IPS-NIHi7 (cell line): ENCODE data around the gene CCDC97.
A peak's percentile ranks its signal among the peaks of the same experiment; 100 is the strongest.

ENCODE experiments used
- DNase-seq: peaks from one replicate; pipeline ENCODE4 v3.0.0; 2012; ENCODE audit warnings: mixed read lengths; ENCODE audit errors: extremely low spot score

CCDC97 gene

DNA sequence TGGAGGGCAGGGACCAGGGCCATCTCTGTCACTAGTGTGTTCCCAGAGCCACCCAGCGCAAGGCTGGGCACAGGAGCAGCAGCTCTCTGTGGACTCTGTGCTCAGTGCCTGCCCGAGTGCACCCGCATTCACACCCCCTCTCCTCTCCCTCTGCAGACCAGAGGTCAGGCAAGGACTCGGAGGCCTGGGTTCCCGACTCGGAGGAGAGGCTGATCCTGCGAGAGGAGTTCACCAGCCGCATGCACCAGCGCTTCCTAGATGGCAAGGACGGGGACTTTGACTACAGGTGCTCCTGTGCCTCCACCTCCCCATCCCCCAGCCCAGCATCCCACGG is 10.2 kb downstream of the CCDC97 start:
- DNase-seq: no peak

DNA sequence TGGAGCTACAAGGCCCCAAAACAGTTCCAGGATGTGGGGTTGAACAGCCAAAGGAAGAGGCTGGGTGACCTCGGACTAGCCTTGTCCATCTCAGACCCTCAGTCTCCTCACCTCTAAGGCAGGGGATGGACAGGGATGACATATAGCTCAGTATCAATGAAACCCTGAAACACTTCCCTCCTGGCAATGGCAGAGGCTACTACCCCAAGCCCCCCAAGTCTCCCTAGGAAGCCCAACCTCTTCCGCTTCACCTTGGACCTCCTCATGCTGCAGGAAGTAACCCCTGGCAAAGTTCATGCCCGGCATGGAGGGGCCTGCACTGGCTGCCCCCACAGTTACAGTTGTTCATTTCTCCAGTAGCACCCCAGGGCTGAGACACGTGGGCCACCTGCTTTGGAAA is 10.6 kb downstream of the CCDC97 start:
- DNase-seq: no peak

DNA sequence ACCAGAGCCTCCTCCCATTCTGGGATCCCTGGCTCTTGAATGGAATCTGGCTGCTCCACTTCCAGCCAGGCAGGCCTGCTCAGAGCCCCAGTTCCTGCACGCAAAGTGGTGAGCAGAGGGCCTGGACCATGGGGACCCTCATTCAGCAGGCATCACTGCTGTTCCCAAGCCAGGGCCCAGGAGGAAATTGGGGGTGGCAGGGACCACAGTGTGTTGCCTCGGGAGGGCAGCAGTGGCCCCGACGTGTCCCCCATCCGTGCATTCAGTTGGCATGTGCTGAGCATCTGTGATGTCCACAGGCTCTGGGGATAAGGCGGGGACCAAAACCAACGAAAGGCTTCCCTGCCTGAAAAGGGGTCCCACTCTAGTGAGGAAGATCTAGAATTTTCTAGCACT is 11.2 kb downstream of the CCDC97 start:
- DNase-seq: no peak

DNA sequence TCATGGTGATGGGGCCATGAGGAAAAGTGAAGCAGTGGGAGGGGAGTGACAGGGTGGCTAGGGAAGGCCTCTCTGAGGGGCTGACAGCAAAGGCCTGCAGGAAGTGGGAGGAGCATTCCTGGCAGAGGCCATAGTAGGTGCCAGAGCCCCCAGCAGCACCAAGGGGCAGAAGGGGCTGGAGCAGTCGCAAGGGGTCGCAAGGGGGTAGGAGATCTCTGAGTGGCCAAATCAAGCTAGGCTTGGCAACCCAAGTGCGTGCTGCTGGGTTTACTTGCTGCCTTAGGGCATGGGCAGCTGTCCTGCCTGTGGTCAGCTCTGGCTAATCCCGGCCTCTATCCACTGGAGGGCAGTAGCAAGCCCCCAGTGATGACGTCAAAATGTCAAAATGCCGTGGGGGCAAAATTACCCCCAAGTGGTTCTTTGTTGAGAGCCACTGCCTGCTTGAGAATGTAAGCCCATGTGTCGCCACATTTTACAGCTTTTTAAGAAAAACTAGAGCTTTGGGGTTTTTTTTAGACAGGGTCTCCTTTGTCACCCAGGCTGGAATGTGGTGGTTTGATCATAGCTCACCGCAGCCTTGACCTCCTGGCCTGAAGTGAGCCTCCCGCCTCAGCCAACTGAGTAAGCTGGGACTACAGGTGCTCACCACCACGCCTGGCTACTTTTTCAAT is 11.8 kb downstream of the CCDC97 start:
- peak; percentile 79 for DNase-seq

GRCh38 chr19:41322451-41322850 is 12.5 kb downstream of the CCDC97 start:
- no peak for DNase-seq

- DNase-seq: no peak
These were observed 13.1 kb downstream of the CCDC97 start for GRCh38 chr19:41323023-41323422.

DNA sequence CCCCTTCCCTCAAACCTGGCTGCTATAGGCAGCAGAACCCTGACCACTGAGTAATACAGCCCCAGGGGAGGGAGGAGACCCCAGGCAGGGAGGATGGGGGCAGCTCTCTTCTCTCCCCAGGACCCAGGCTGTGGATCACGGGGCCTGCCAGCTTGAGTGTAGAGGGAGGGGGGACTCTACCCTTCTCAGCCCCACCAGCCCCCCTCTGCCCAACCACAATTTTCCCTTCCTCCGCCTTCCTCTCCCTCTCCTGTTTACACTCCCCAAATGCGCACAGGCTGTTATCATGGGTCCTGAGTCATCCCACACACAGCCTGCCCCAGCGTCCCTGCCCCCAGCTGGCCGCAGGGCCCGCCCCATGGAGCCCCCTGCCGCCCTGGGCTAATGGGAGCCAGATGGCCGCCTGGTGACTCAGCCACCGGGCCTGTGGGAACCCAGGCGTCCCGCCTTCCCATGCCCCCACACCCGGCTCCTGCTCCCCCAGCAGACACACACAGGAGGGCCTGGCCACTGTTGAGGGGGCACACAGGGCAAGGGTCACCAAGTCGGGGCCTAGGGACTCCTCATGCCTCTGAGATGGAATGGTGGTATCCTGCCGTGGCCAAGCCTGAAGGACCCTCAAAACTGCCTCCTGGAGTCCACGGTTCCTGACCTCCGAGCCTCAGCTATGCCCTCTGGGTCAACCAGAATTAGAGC is 13.6 kb downstream of the CCDC97 start:
- DNase-seq: peak; percentile 67

DNA sequence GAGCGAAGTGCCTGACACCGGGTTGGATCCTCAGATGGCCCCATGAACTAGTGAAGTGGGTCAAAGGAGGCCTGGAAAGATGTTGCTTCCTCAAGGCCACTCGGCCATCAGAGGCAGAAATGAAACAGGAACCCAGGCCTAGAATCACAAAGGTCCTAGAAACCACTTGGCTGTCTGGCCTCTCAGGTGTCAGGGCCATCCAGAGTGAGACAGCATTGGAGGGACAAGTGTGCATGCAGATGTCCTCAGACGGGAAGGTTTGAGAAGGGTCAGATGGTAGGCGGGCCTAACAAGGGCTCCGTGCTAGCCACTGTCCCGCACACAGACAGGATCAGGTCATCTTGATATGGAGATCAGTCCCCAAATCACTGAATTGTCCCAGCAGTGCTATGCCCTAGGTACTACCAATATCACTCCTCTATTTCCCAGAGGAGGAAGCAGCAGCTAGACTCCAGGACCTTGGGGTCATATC is 14.3 kb downstream of the CCDC97 start:
- no peak for DNase-seq

DNA sequence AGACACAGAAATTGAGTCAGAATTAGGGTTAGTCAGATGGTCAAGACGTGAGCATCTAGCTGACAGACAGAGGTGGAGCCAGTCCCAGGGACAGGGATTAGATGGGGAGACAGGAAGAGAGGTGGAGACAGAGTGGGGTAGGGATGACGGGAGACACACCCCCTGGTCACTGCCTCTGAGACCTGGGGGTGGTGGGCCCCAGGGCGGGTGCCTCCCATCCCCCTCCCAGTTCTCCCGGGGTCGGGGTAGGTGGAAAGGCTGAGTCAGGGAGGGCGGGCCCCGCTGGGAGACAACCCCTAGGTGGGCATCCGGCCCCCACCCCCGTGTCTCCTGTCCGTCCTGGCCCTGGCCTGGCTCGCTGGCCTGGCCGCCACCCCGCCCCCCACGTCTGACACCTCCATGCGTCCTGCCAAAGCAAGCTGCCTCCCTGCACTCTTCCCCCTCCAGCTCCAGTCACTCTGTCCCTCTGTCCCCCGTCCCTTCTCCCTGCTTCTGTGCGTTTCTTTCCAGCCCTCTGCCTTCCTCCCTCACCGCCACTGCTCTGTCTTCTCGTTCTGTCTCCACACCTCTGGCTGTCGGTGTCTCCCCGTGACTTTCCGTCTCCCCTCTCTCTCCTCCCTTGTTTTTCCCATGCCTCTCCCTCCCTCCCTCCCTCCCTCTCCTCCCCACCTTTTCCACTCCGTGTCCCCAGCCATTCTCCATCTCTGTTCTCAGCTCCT is 15.1 kb downstream of the CCDC97 start:
- peak; percentile 91 for DNase-seq

DNA sequence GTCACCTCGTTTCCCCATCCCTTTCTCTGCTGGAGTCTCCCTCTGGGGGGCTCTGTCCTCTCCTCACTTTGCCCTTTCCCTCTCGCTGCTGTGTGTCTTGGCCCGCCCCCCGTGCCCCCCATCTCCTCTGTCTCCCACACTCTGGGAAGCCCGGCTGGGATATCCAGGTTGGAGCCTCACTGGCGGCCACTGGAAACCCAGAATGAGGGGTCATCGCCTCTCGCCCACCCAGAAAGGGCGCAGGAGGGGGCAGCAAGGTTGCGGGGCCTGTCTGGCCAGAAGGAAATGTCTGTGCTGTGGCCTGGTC is 15.6 kb downstream of the CCDC97 start:
- DNase-seq: no peak

DNA sequence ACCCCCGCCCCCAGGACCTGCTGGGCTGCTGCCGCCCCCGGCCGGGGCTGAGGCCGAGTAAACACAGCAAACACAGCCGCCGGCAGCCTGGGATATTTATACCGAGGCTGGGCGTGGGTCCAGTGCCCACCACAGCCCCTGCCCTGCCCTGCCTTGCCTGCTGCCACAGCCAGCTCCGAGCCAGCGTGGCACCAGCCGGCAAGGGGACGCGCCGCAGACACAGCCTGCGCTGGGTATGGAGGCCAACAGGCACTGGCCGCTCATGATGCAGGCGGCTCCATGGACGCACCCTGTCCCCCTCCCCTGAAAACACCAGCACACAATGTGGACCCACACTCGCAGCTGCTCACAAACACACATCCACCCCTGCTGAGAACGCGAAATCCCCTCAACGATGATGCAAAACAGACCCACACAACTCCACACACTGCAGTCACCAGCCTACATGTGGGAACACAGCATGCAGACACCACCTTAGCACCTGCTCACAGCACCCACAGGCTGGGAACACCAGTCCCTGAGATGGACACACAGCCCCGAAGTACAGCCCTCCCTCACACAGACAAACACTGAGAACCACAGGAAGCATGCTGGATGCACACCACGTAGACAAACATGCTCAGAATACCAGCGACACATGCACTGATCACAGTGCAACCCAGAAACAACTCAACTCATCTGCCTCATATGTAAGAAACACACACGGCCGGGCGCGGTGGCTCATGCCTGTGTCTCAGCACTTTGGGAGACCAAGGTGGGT is 16.2 kb downstream of the CCDC97 start:
- DNase-seq: no peak

DNA sequence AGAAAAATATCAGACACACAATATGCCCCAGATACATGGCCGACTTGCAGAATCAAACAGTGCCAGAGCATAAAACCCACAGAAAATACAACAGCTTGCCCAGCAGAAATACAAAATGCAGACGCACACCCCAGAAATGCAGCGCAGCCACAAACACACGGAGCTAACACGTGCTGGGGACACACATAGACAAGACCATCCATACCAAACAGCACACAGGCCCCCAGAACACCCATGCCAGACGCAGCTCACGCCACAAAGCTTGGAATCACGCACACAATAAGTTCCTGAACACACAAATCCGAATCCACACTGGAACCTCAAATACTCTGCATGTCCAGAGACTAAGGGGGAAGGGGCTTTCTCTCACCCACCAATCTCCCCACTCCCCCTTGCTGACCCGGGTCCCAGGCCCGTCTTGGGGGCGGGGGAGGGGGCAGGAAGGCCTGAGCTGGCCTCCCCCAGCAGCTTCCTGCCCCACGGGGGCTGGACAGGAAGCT is 17.2 kb downstream of the CCDC97 start:
- DNase-seq: no peak

- no peak for DNase-seq
These were observed 17.7 kb downstream of the CCDC97 start for GRCh38 chr19:41327576-41328156.

GRCh38 chr19:41328157-41328841 is 18.3 kb downstream of the CCDC97 start:
- no peak for DNase-seq

DNA sequence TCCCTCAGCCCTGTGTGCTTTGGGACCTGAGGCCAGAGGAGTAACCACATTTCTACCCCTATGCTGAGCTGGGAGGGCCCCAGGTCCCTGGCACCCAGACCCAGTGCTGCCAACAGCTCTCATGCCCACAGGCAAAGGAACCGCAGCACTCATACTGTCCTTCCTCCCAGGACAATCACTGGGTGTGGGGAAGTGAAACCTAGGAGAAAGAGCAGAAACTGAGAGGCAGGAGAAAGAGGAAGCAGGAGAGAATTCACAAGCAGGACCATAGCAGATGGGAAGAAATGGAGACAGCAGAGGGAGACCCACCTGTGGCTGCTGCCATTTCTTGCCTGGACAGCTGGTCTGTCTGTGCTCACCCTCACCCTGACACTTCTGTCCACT is 18.9 kb downstream of the CCDC97 start:
- DNase-seq: no peak

DNA sequence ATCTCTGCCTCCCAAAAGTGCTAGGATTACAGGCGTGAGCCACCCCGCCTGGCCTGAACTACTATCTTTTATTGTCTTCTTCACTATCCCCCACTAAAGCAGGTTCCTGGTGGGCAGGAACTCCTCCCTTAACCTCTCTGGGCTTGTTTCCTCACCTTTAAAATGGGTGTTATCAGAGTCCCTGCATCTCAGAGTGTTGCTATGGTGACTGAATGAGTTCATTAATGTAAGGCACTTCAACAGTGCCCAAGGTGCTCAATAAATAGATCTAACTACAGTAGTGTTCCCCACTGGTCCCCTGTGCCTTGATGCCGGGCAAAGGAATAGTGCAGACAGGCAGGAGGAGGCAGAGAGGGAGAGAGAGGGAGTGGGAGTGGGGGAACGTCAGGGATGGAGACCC is 20.5 kb downstream of the CCDC97 start:
- DNase-seq: no peak

- DNase-seq: no peak
These were observed 21.1 kb downstream of the CCDC97 start for GRCh38 chr19:41330946-41331678.

DNA sequence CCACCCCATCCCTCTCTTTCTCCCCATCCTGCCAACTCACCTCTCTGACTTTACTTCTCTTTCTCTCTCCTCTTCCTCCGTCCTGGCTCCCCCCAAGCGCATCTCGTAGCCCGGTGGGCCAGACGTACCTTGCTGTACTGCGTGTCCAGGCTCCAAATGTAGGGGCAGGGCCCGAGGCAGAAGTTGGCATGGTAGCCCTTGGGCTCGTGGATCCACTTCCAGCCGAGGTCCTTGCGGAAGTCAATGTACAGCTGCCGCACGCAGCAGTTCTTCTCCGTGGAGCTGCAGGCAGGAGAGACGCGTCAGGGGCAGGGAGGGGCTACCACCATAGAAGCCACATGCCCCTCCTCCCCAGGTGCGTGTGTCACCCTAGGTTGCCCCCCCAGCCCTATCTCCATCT is 22.0 kb downstream of the CCDC97 start:
- DNase-seq: no peak

- DNase-seq: no peak
These were observed 22.5 kb downstream of the CCDC97 start for GRCh38 chr19:41332468-41332867.

- no peak for DNase-seq
These were observed 24.8 kb downstream of the CCDC97 start for GRCh38 chr19:41334793-41335192.

DNA sequence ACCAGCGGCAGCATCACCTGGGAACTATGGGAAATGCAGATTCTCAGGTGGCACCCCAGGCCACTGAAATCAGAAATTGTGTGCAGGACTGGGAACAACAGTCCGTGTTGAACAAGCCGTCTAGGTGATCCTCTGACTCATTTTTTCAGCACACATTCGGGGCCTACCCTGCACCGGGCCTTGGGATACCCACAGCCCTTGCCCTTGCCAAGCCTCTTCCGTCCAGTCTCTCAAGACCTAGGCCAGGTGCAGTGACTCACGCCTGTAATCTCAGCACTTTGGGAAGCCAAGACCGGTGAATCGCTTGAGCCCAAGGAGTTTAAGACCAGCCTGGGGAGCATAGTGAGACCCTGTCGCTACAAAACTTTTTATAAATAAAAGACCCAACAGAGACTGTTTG is 25.5 kb downstream of the CCDC97 start:
- no peak for DNase-seq
